Smooth muscle cell (in vitro differentiated cells): ENCODE measurements around the gene NLE1. TPM values are rescaled to one million over a fixed set of nuclear protein-coding genes. Genes with fewer than 3 reads are reported as not detected.

Experiments
- DNase-seq: peaks from one replicate; lab custom pipeline; 2025; ENCODE audit not compliant: unreplicated experiment; lab: John Stamatoyannopoulos, UW
- H2AFZ ChIP-seq: fragments of 200-600 bp; sonication (generic); 2 replicates; pipeline ENCODE4 v1.6.0; 2016; ENCODE audit warnings: antibody characterized with exemption, low read depth, mild to moderate bottlenecking
- H3F3A ChIP-seq: fragments of 200-600 bp; sonication (generic); 2 replicates; pipeline ENCODE4 v1.6.0; 2017; ENCODE audit warnings: antibody characterized with exemption, low read depth
- H3K27ac ChIP-seq: fragments of 200-600 bp; sonication (generic); 2 replicates; pipeline ENCODE4 v1.5.1; 2016; ENCODE audit warnings: low read depth, mild to moderate bottlenecking
- H3K27me3 ChIP-seq: fragments of 200-600 bp; sonication (generic); 2 replicates; pipeline ENCODE4 v1.6.1; 2016; ENCODE audit warnings: low read depth, mild to moderate bottlenecking
- H3K36me3 ChIP-seq: fragments of 200-600 bp; sonication (generic); 2 replicates; pipeline ENCODE4 v1.5.1; 2016; ENCODE audit warnings: low read depth
- H3K4me1 ChIP-seq: fragments of 200-600 bp; sonication (generic); 2 replicates; pipeline ENCODE4 v1.5.1; 2016; ENCODE audit warnings: low read depth
- H3K4me2 ChIP-seq: fragments of 200-600 bp; sonication (generic); 2 replicates; pipeline ENCODE4 v1.6.0; 2016; ENCODE audit warnings: mild to moderate bottlenecking
- H3K4me3 ChIP-seq: fragments of 200-600 bp; sonication (generic); 2 replicates; pipeline ENCODE4 v1.5.1; 2016; ENCODE audit warnings: mild to moderate bottlenecking
- H3K79me2 ChIP-seq: fragments of 200-600 bp; sonication (generic); 2 replicates; pipeline ENCODE4 v1.6.0; 2016; ENCODE audit warnings: low read depth, mild to moderate bottlenecking
- H3K9ac ChIP-seq: fragments of 200-600 bp; sonication (generic); 2 replicates; pipeline ENCODE4 v1.6.0; 2016; ENCODE audit warnings: low read depth
- H3K9me3 ChIP-seq: fragments of 200-600 bp; sonication (generic); replicated peaks from 2 replicates; pipeline ENCODE4 v1.5.1; 2016; ENCODE audit warnings: low read depth
- H4K20me1 ChIP-seq: fragments of 200-600 bp; sonication (generic); 2 replicates; pipeline ENCODE4 v1.6.0; 2016; ENCODE audit warnings: low read depth
- CTCF ChIP-seq: fragments of 200-600 bp; sonication (generic); IDR thresholded peaks from 2 replicates; pipeline ENCODE4 v1.5.1; 2017; ENCODE audit warnings: borderline replicate concordance, mild to moderate bottlenecking, antibody characterized with exemption; ENCODE audit not compliant: insufficient read depth, poor library complexity, severe bottlenecking
- WGBS: methylation state at CpG from one replicate; pipeline ENCODE4 v1.1.7; 2016; ENCODE audit warnings: low lambda C conversion rate; 5-methylcytosine and 5-hydroxymethylcytosine counted together
- polyA plus RNA-seq: library from polyadenylated mRNA; unstranded; fragments of >200 nt; fragmentation: Nextera tagmentation; extraction: Ambion mirVana; gene quantifications from 2 replicates; pipeline ENCODE4 v1.2.1, GENCODE V29; 2016
- total RNA-seq: library from RNA; depleted of rRNA; stranded (reverse); fragments of >200 nt; gene quantifications from 2 replicates; pipeline ENCODE4 v1.2.3, GENCODE V29; 2014

Gene NLE1
- total and polyA plus RNA-seq, 2 experiments from 2014 or later: 5.6 to 10.3 TPM

GRCh38 chr17:35132099-35132498 lies 10.0 kb downstream of the NLE1 start:
- Histone ChIP-seq H3K27ac (no peak overlapping the region), H3K79me2 (no peaks in the 10 kb centered on the region), H3K36me3 (no peaks in the 10 kb centered on the region), H4K20me1 (no peaks in the 10 kb centered on the region), H3K4me3 (no peak overlapping the region), H3K9me3 (no peaks in the 10 kb centered on the region), H3K4me1 (no peaks in the 10 kb centered on the region), H2AFZ (no peak overlapping the region), H3K4me2 (no peak overlapping the region), H3K27me3 (no peaks in the 10 kb centered on the region), H3K9ac (no peak overlapping the region), H3F3A (no peaks in the 10 kb centered on the region)
- TF ChIP-seq CTCF: no peak
- 98% methylated on average over 10 of the region's 10 CpGs for WGBS
- DNase-seq: no peak

- Histone ChIP-seq H3K27ac (no peak overlapping the region), H3K9me3 (no peaks in the 10 kb centered on the region), H3K4me3 (no peak overlapping the region), H3K4me1 (no peaks in the 10 kb centered on the region), H2AFZ (no peak overlapping the region), H3K36me3 (no peaks in the 10 kb centered on the region), H3K79me2 (no peaks in the 10 kb centered on the region), H3K27me3 (no peaks in the 10 kb centered on the region), H4K20me1 (no peaks in the 10 kb centered on the region), H3K9ac (no peak overlapping the region), H3F3A (no peaks in the 10 kb centered on the region), H3K4me2 (no peak overlapping the region)
- TF ChIP-seq CTCF: no peak
- no peak for DNase-seq
- 98% methylated on average over 3 of the region's 3 CpGs for WGBS
Measured at GRCh38 chr17:35130392-35130791, 11.7 kb downstream of the NLE1 start.

GRCh38 chr17:35129973-35130351 lies 12.1 kb downstream of the NLE1 start:
- Histone ChIP-seq H4K20me1 (no peaks in the 10 kb centered on the region), H3K27ac (no peak overlapping the region), H3K36me3 (no peaks in the 10 kb centered on the region), H3K4me3 (no peak overlapping the region), H3K79me2 (no peaks in the 10 kb centered on the region), H3K4me2 (no peak overlapping the region), H3F3A (no peaks in the 10 kb centered on the region), H3K27me3 (no peaks in the 10 kb centered on the region), H3K9ac (no peak overlapping the region), H3K4me1 (no peaks in the 10 kb centered on the region), H2AFZ (no peak overlapping the region), H3K9me3 (no peaks in the 10 kb centered on the region)
- 95% methylated on average over 5 of the region's 5 CpGs for WGBS
- no peak for TF ChIP-seq CTCF
- DNase-seq: no peak

GRCh38 chr17:35129154-35129972 lies 12.7 kb downstream of the NLE1 start:
- no peaks in the 10 kb centered on the region for H3K27me3 ChIP-seq
- no peak overlapping the region for H3K4me3 ChIP-seq
- no peaks in the 10 kb centered on the region for H3K4me1 ChIP-seq
- no peaks in the 10 kb centered on the region for H3K9me3 ChIP-seq
- no peak overlapping the region for H3K4me2 ChIP-seq
- WGBS: 93% methylated on average over 11 of the region's 11 CpGs
- no peaks in the 10 kb centered on the region for H4K20me1 ChIP-seq
- H3F3A ChIP-seq: no peaks in the 10 kb centered on the region
- no peaks in the 10 kb centered on the region for H3K36me3 ChIP-seq
- no peak overlapping the region for H3K27ac ChIP-seq
- H2AFZ ChIP-seq: no peak overlapping the region
- H3K9ac ChIP-seq: no peak overlapping the region
- no peak for DNase-seq
- TF ChIP-seq CTCF: no peak
- H3K79me2 ChIP-seq: no peaks in the 10 kb centered on the region
